SK-N-MC (cell line): ENCODE results near the gene GRK3.

Experiments used
- EZH2 ChIP-seq: fragments of 200-600 bp; sonication (generic); IDR thresholded peaks from one replicate; pipeline ENCODE4 v1.6.1; 2017; ENCODE audit warnings: antibody characterized with exemption
- POLR2AphosphoS5 ChIP-seq: IDR thresholded peaks from 2 replicates; pipeline ENCODE4 v1.6.1; 2012; ENCODE audit warnings: mild to moderate bottlenecking, low read depth, low read length, borderline replicate concordance

DNA sequence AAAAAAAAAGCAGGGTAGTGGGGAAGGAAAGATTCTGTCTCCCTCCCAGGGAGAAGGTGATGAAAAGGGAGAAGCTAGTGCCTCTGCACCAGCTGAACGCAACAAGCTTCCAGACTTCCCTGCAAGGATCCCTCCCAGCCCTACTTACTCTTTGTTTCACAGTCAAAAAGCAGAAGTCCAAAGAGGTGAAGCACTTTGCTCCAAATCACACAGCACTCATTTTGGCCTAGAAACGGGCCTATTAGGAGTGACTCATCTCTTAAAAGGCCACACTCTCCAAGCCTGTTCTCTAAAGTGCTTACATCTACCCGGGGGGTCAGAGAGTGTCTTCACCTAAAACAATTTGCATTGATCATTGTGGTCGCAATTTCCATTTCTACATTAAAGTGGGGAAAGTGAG, 17.7 kb upstream of the GRK3 start:
- TF ChIP-seq POLR2AphosphoS5 (no peak), EZH2 (no peak)
